H1 (cell line): Measurements from ENCODE around the gene PWP2. TPM values are rescaled to one million over a fixed set of nuclear protein-coding genes. Genes with fewer than 3 reads are reported as not detected.

Experiments
- CTCF ChIA-PET: fragments of 300-600 bp; sonication (Branson Sonifier 250); formaldehyde crosslinking; loops from one replicate; lab custom pipeline; 2021; ENCODE audit not compliant: partially characterized antibody; lab: Charles Lee
- POLR2A ChIA-PET: fragments of 300-600 bp; sonication (Branson Sonifier 250); formaldehyde crosslinking; loops from one replicate; lab custom pipeline; 2021; ENCODE audit warnings: inconsistent platforms; ENCODE audit not compliant: partially characterized antibody; lab: Charles Lee
- DNase-seq, 2 experiments: peaks; one replicate each; pipeline versions ENCODE4 v3.0.0 to v3.0.0-alpha.2; 2010 to 2022; ENCODE audit warnings: low spot score in 2 of 2, low read depth in 1 of 2, mixed read lengths in 1 of 2
- FAIRE-seq: peaks from 2 replicates; lab custom pipeline; 2011; peaks lifted over from hg19 to GRCh38; lab: Jason Lieb, UNC
- H2AFZ ChIP-seq: 2 replicates; pipeline ENCODE4 v1.8.1; 2012; ENCODE audit warnings: low read length, inconsistent platforms
- H2AK5ac ChIP-seq: 2 replicates; pipeline ENCODE4 v1.6.1; 2013; ENCODE audit warnings: low read depth, low read length
- H2BK120ac ChIP-seq: replicated peaks from 2 replicates; pipeline ENCODE3; 2013; ENCODE audit warnings: low read depth, low read length, inconsistent platforms
- H2BK12ac ChIP-seq: 2 replicates; pipeline ENCODE4 v1.6.1; 2013; ENCODE audit warnings: low read depth, low read length
- H2BK15ac ChIP-seq: 2 replicates; pipeline ENCODE4 v1.6.1; 2013; ENCODE audit warnings: low read length
- H2BK20ac ChIP-seq: 2 replicates; pipeline ENCODE4 v1.6.1; 2013; ENCODE audit warnings: low read length
- H2BK5ac ChIP-seq: 2 replicates; pipeline ENCODE4 v1.6.1; 2013; ENCODE audit warnings: low read depth, low read length
- H3K14ac ChIP-seq: 2 replicates; pipeline ENCODE4 v1.6.1; 2013; ENCODE audit warnings: inconsistent platforms; ENCODE audit not compliant: insufficient read length
- H3K18ac ChIP-seq: 2 replicates; pipeline ENCODE4 v1.6.1; 2013; ENCODE audit warnings: low read length; ENCODE audit errors: extremely low read depth
- H3K23ac ChIP-seq: 2 replicates; pipeline ENCODE4 v1.6.1; 2013; ENCODE audit warnings: inconsistent platforms; ENCODE audit not compliant: insufficient read length
- H3K23me2 ChIP-seq: 2 replicates; pipeline ENCODE4 v1.6.1; 2013; ENCODE audit warnings: low read depth, low read length
- H3K27ac ChIP-seq: 2 replicates; pipeline ENCODE4 v1.6.1; 2011; ENCODE audit warnings: low read depth, low read length, inconsistent platforms
- H3K27me3 ChIP-seq, 4 experiments: replicated peaks in 1 of 4; 1 replicate in 1 of 4; 2 replicates in 3 of 4; pipeline versions ENCODE4 v1.6.1 to v1.8.1; 2011 to 2013; ENCODE audit warnings: low read length in 3 of 4, mild to moderate bottlenecking in 3 of 4, inconsistent platforms in 2 of 4, mixed read lengths in 2 of 4, moderate library complexity in 1 of 4; ENCODE audit not compliant: control insufficient read depth in 3 of 4, insufficient read depth in 3 of 4; ENCODE audit errors: extremely low read depth in 1 of 4
- H3K36me3 ChIP-seq, 4 experiments: 2 replicates each; pipeline versions ENCODE4 v1.6.1 to v1.8.1; 2011 to 2013; ENCODE audit warnings: mild to moderate bottlenecking in 4 of 4, low read length in 3 of 4, moderate library complexity in 2 of 4, control low read depth in 1 of 4, inconsistent platforms in 1 of 4; ENCODE audit not compliant: insufficient read depth in 4 of 4, control insufficient read depth in 2 of 4
- H3K4ac ChIP-seq: replicated peaks from 2 replicates; pipeline ENCODE3; 2013; ENCODE audit warnings: low read length, low read depth, mixed read lengths, inconsistent platforms; ENCODE audit not compliant: insufficient read length
- H3K4me1 ChIP-seq, 4 experiments: replicated peaks in 1 of 4; 1 replicate in 1 of 4; 2 replicates in 3 of 4; pipeline versions ENCODE4 v1.6.1 to v1.8.1; 2011 to 2013; ENCODE audit warnings: low read length in 3 of 4, inconsistent platforms in 2 of 4, mixed read lengths in 1 of 4; ENCODE audit not compliant: insufficient read depth in 4 of 4, control insufficient read depth in 3 of 4
- H3K4me2 ChIP-seq, 2 experiments: 2 replicates each; pipeline versions ENCODE4 v1.6.1 to v1.8.1; 2011 to 2013; ENCODE audit warnings: low read depth in 2 of 2, low read length in 2 of 2, control low read depth in 1 of 2, inconsistent platforms in 1 of 2, mild to moderate bottlenecking in 1 of 2; ENCODE audit not compliant: insufficient read depth in 1 of 2
- H3K4me3 ChIP-seq, 4 experiments: fragments of 200-600, 300-600 bp in 1 of 4; sonication (generic), shearing (Covaris generic), sonication (Bioruptor Twin) in 1 of 4; 2 replicates each; pipeline versions ENCODE4 v1.5.1 to v1.8.1; 2011 to 2016; ENCODE audit warnings: low read length in 4 of 4, low read depth in 3 of 4, control low read depth in 2 of 4, inconsistent platforms in 2 of 4, mild to moderate bottlenecking in 2 of 4, mixed read lengths in 1 of 4, moderate library complexity in 1 of 4; ENCODE audit not compliant: insufficient read depth in 2 of 4; ENCODE audit errors: extremely low read depth in 1 of 4
- H3K56ac ChIP-seq: replicated peaks from 2 replicates; pipeline ENCODE3; 2013; ENCODE audit warnings: low read depth, mild to moderate bottlenecking, mixed read lengths, low read length, inconsistent platforms; ENCODE audit not compliant: insufficient read length
- H3K79me1 ChIP-seq: 2 replicates; pipeline ENCODE4 v1.6.1; 2013; ENCODE audit warnings: low read depth, low read length, control low read depth
- H3K79me2 ChIP-seq, 2 experiments: 2 replicates each; pipeline versions ENCODE4 v1.6.1 to v1.8.1; 2012 to 2013; ENCODE audit warnings: low read length in 2 of 2, mild to moderate bottlenecking in 2 of 2, inconsistent platforms in 1 of 2; ENCODE audit not compliant: insufficient read depth in 2 of 2, control insufficient read depth in 1 of 2
- H3K9ac ChIP-seq, 4 experiments: replicated peaks in 1 of 4; 1 replicate in 1 of 4; 2 replicates in 3 of 4; pipeline versions ENCODE4 v1.6.1 to v1.8.1; 2011 to 2013; ENCODE audit warnings: low read depth in 3 of 4, low read length in 3 of 4, control low read depth in 2 of 4, mild to moderate bottlenecking in 2 of 4, moderate library complexity in 2 of 4, inconsistent platforms in 1 of 4; ENCODE audit errors: extremely low read depth in 1 of 4
- H3K9me3 ChIP-seq, 2 experiments: 2 replicates each; pipeline versions ENCODE4 v1.6.1 to v1.8.1; 2012 to 2013; ENCODE audit warnings: mild to moderate bottlenecking in 2 of 2, moderate library complexity in 2 of 2, control low read depth in 1 of 2, inconsistent platforms in 1 of 2, low read depth in 1 of 2, low read length in 1 of 2, mixed read lengths in 1 of 2; ENCODE audit not compliant: insufficient read depth in 2 of 2
- H4K20me1 ChIP-seq, 2 experiments: replicated peaks in 1 of 2; 2 replicates each; pipeline versions ENCODE3 to v1.8.1; 2011 to 2013; ENCODE audit warnings: inconsistent platforms in 2 of 2, low read length in 2 of 2, mild to moderate bottlenecking in 1 of 2; ENCODE audit not compliant: insufficient read depth in 2 of 2, control insufficient read depth in 1 of 2
- H4K5ac ChIP-seq: 2 replicates; pipeline ENCODE4 v1.6.1; 2013; ENCODE audit warnings: low read length, low read depth, mixed read lengths, inconsistent platforms; ENCODE audit not compliant: insufficient read length
- H4K8ac ChIP-seq: 2 replicates; pipeline ENCODE4 v1.8.0; 2013; ENCODE audit warnings: mild to moderate bottlenecking, moderate library complexity, low read length, inconsistent platforms; ENCODE audit not compliant: insufficient read depth; ENCODE audit errors: extremely low read depth
- H4K91ac ChIP-seq: replicated peaks from 2 replicates; pipeline ENCODE3; 2013; ENCODE audit warnings: low read length, mixed read lengths, inconsistent platforms; ENCODE audit not compliant: insufficient read length
- ASH2L ChIP-seq: fragments of 200-600, 300-600 bp; sonication (generic); IDR thresholded peaks from one replicate; pipeline ENCODE4 v1.7.1; 2017; ENCODE audit warnings: low read length
- BCL11A ChIP-seq, 2 experiments: IDR thresholded peaks; one replicate each; pipeline ENCODE4 v1.6.1; 2011; ENCODE audit warnings: low read depth in 2 of 2, low read length in 2 of 2, mild to moderate bottlenecking in 2 of 2
- CBX8 ChIP-seq: fragments of 300-800, 300-1000 bp; sonication (generic); IDR thresholded peaks from 2 replicates; pipeline ENCODE4 v1.7.1; 2016; ENCODE audit warnings: low read depth, low read length, borderline replicate concordance
- CEBPB ChIP-seq: IDR thresholded peaks from 2 replicates; pipeline ENCODE4 v1.6.1; 2012; ENCODE audit warnings: low read depth, low read length
- FOSL1 ChIP-seq: IDR thresholded peaks from 2 replicates; pipeline ENCODE4 v1.6.1; 2011; ENCODE audit warnings: mild to moderate bottlenecking, low read depth, low read length, moderate library complexity; ENCODE audit not compliant: insufficient read depth
- HDAC6 ChIP-seq: IDR thresholded peaks from one replicate; pipeline ENCODE4 v1.7.1; 2012; ENCODE audit warnings: low read depth, mild to moderate bottlenecking, inconsistent platforms, low read length, moderate library complexity
- JUN ChIP-seq: IDR thresholded peaks from 2 replicates; pipeline ENCODE4 v1.6.1; 2011; ENCODE audit warnings: low read depth, mild to moderate bottlenecking, improper control_type of control experiment, low read length
- POLR2A ChIP-seq, 2 experiments: IDR thresholded peaks; 1 replicate in 1 of 2; 2 replicates in 1 of 2; pipeline ENCODE4 v1.6.1; 2011; ENCODE audit warnings: low read depth in 2 of 2, low read length in 2 of 2, mild to moderate bottlenecking in 2 of 2; ENCODE audit errors: control extremely low read depth in 1 of 2
- RXRA ChIP-seq: IDR thresholded peaks from 2 replicates; pipeline ENCODE4 v1.6.1; 2011; ENCODE audit warnings: low read depth, mild to moderate bottlenecking, low read length, moderate library complexity; ENCODE audit not compliant: insufficient read depth
- SIRT6 ChIP-seq: IDR thresholded peaks from one replicate; pipeline ENCODE4 v1.7.1; 2012; ENCODE audit warnings: low read length, inconsistent platforms
- SP4 ChIP-seq: IDR thresholded peaks from 2 replicates; pipeline ENCODE4 v1.6.1; 2012; ENCODE audit warnings: low read length, inconsistent platforms
- SRF ChIP-seq: IDR thresholded peaks from 2 replicates; pipeline ENCODE4 v1.6.1; 2011; ENCODE audit warnings: mild to moderate bottlenecking, low read depth, low read length, moderate library complexity
- TEAD4 ChIP-seq: IDR thresholded peaks from 2 replicates; pipeline ENCODE4 v1.6.1; 2012; ENCODE audit warnings: low read depth, low read length, inconsistent platforms, mixed read lengths
- ZNF274 ChIP-seq: IDR thresholded peaks from 2 replicates; pipeline ENCODE4 v1.7.0; 2012; ENCODE audit warnings: low read length, borderline replicate concordance; ENCODE audit errors: extremely low read depth
- WGBS, 2 experiments: shearing (Covaris generic) in 1 of 2; methylation state at CpG; one replicate each; pipeline versions ENCODE4 v1.1.6 to v1.1.7; 2013 to 2015; ENCODE audit warnings: low lambda C conversion rate in 2 of 2, mixed read lengths in 2 of 2, inconsistent platforms in 1 of 2, low coverage in 1 of 2, missing lambda C conversion rate in 1 of 2; ENCODE audit not compliant: insufficient replicate concordance in 2 of 2, insufficient coverage in 1 of 2, insufficient read length in 1 of 2; ENCODE audit errors: extremely low coverage in 1 of 2, missing lambda C conversion rate in 1 of 2; 5-methylcytosine and 5-hydroxymethylcytosine counted together
- polyA plus RNA-seq, 7 experiments: library from polyadenylated mRNA; depleted of rRNA in 3 of 7; stranded (reverse) in 5 of 7; unstranded in 2 of 7; fragments of >200 nt in 5 of 7; fragments of 200-250 nt in 2 of 7; gene quantifications; 1 replicate in 5 of 7; 2 replicates in 1 of 7; 4 replicates in 1 of 7; pipeline versions ENCODE4 v1.2.1 to v1.2.3, GENCODE V29; 2011 to 2013; ENCODE audit warnings: missing spikeins in 2 of 7, mixed read lengths in 2 of 7
- total RNA-seq: library from RNA; stranded (reverse); fragmentation: NEBNext Ultra II Directional; extraction: Animal tissue kit (Norgen Biotek cat#: 25700); gene quantifications from 2 replicates; pipeline ENCODE4 v1.2.1, GENCODE V29; 2021
- TF ChIP-seq, protein P1 (sequence below): IDR thresholded peaks from 2 replicates; pipeline ENCODE4 v1.6.1; 2011; ENCODE audit warnings: low read depth, mild to moderate bottlenecking, low read length; ENCODE audit not compliant: insufficient read depth

The PWP2 gene
- total and polyA plus RNA-seq, 2 of the 8 experiments (the other 6 are each of a cell fraction or from before 2014, with no cell fraction given), result 4.4 to 6.7 TPM

GRCh38 chr21:44093761-44094160, 13.4 kb upstream of the PWP2 start:
- H3K14ac ChIP-seq, result no peak overlapping the region
- DNase-seq (peak in 1 of 2 experiments; percentile 33), FAIRE-seq (no peak)
- H4K5ac ChIP-seq, result no peak overlapping the region
- no peak overlapping the region; the same call in 1 of the 2 replicates for H4K8ac ChIP-seq
- no peak overlapping the region for H2BK120ac ChIP-seq
- no peak overlapping the region for H3K4ac ChIP-seq
- no peak overlapping the region for H3K23ac ChIP-seq
- no peak overlapping the region for H3K27ac ChIP-seq
- H2AFZ ChIP-seq, result no peak overlapping the region
- H3K79me2 ChIP-seq, result no peaks in the 10 kb centered on the region
- H3K27me3 ChIP-seq, result no peaks in the 10 kb centered on the region
- no peak overlapping the region for H3K4me2 ChIP-seq
- no peak overlapping the region for H2AK5ac ChIP-seq
- no peak overlapping the region for H2BK15ac ChIP-seq
- CTCF ChIA-PET, result interaction anchor here (1.1 to 2.2 kb wide), 3 partner anchors 19 to 152 kb away, joined by 3 to 6 read pairs (median 6); no protein-coding TSS in a partner anchor
- H2BK20ac ChIP-seq, result no peak overlapping the region
- WGBS, 2 experiments, result 97% methylated on average over 9 of the region's 9 CpGs; no CpG with 5 or more reads in 1 of the 2 experiments
- no peaks in the 10 kb centered on the region for H3K23me2 ChIP-seq
- H3K56ac ChIP-seq, result no peak overlapping the region
- H3K18ac ChIP-seq, result no peak overlapping the region
- H2BK5ac ChIP-seq, result no peak overlapping the region
- H4K20me1 ChIP-seq, result peaks cover 0 to 3% of the 10 kb centered on the region in 2 experiments
- H3K36me3 ChIP-seq, result peaks cover 6 to 29% (median 16%) of the 10 kb centered on the region in 4 experiments; a peak in 7 of 8 replicates
- no peak overlapping the region for H3K4me3 ChIP-seq
- no peak overlapping the region for H3K9ac ChIP-seq
- no peak overlapping the region for H2BK12ac ChIP-seq
- H3K9me3 ChIP-seq, result no peaks in the 10 kb centered on the region
- H4K91ac ChIP-seq, result no peak overlapping the region
- no peaks in the 10 kb centered on the region for H3K4me1 ChIP-seq
- H3K79me1 ChIP-seq, result no peaks in the 10 kb centered on the region
- POLR2A ChIA-PET, result interaction anchor here (1.5 kb wide), 1 partner anchor 81 kb away, joined by 3 read pairs; no protein-coding TSS in a partner anchor
- TF ChIP-seq JUN, result no peak
- TF ChIP-seq BCL11A (IDR thresholded peaks at IDR 0.05; ENCODE audit: low read depth in 2 of 2, low read length in 2 of 2), result no peak
- TF ChIP-seq POLR2A (IDR thresholded peaks at IDR 0.05; ENCODE audit: control extremely low read depth in 1 of 2, low read depth in 2 of 2, low read length in 2 of 2), result no peak
- TF ChIP-seq SRF, result no peak
- no peak for TF ChIP-seq ASH2L
- TF ChIP-seq SP4, result no peak
- no peak for TF ChIP-seq CBX8
- no peak for TF ChIP-seq ZNF274
- TF ChIP-seq RXRA, result no peak
- no peak for TF ChIP-seq HDAC6
- TF ChIP-seq FOSL1, result no peak
- no peak for TF ChIP-seq SIRT6
- no peak for TF ChIP-seq CEBPB
- TF ChIP-seq TEAD4, result no peak
- TF ChIP-seq, protein P1, sequence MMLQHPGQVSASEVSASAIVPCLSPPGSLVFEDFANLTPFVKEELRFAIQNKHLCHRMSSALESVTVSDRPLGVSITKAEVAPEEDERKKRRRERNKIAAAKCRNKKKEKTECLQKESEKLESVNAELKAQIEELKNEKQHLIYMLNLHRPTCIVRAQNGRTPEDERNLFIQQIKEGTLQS, result no peak
